Subcutaneous adipose tissue (tissue), 4 donors: ENCODE measurements around the gene EPRS1. TPM values are rescaled to one million over a fixed set of nuclear protein-coding genes. Genes with fewer than 3 reads are reported as not detected.

Experiments used
- CTCF ChIP-seq: fragments of 450-650 bp; IDR thresholded peaks from one replicate; pipeline ENCODE4 v1.5.1; 2016; ENCODE audit warnings: low read depth, mild to moderate bottlenecking, control low read depth, antibody characterized with exemption, moderate library complexity
- total RNA-seq, 4 donors: library from RNA; depleted of rRNA; stranded (reverse); fragments of >200 nt; gene quantifications; one replicate each; pipeline ENCODE4 v1.1.0, GENCODE V29; 2016

The EPRS1 gene
- total RNA-seq, 4 donors from 2014 or later, result 41.6 to 84.1 (median 53.3) TPM

- no peak for TF ChIP-seq CTCF
Observed at GRCh38 chr1:220077887-220078286, 31.6 kb upstream of the EPRS1 start.

GRCh38 chr1:220076861-220077762 is 30.8 kb upstream of the EPRS1 start:
- TF ChIP-seq CTCF, result no peak

- no peak for TF ChIP-seq CTCF
Observed at GRCh38 chr1:220067269-220068204, 21.2 kb upstream of the EPRS1 start.

GRCh38 chr1:220062629-220063028 is 16.3 kb upstream of the EPRS1 start:
- TF ChIP-seq CTCF, result no peak

GRCh38 chr1:220060876-220061275 is 14.6 kb upstream of the EPRS1 start:
- TF ChIP-seq CTCF, result no peak

- no peak for TF ChIP-seq CTCF
Observed at GRCh38 chr1:220056374-220056773, 10.1 kb upstream of the EPRS1 start.
